IMR-90 (cell line): ENCODE results near the gene SPTSSA. TPM values are rescaled to one million over a fixed set of nuclear protein-coding genes. Genes with fewer than 3 reads are reported as not detected.

Experiments
- ATAC-seq: fragments of 200-7000 bp; cut with Tn5 transposase; 2 replicates; pipeline ENCODE4 v1.9.1; 2020; ENCODE audit warnings: low read depth, mild to moderate bottlenecking, moderate library complexity
- BruUV-seq: library from RNA; stranded (reverse); fragments of 400-500 nt; replicated peaks from 2 replicates; lab custom pipeline; 2021; lab: Mats Ljungman, UMichigan
- CTCF ChIA-PET: fragments of 300-600 bp; formaldehyde crosslinking; extraction: SDS; loops from one replicate; lab custom pipeline; 2021; ENCODE audit warnings: antibody characterized with exemption; lab: Yijun Ruan, JAX
- POLR2A ChIA-PET: fragments of 300-600 bp; sonication (Branson Sonifier 250); formaldehyde crosslinking; loops from one replicate; lab custom pipeline; 2022; ENCODE audit warnings: antibody characterized with exemption; ENCODE audit not compliant: unreplicated experiment; lab: Charles Lee
- DNase-seq: peaks from one replicate; pipeline ENCODE4 v3.0.0; 2013
- H2AFZ ChIP-seq: replicated peaks from 2 replicates; pipeline ENCODE3; 2013; ENCODE audit warnings: low read length, mild to moderate bottlenecking; ENCODE audit not compliant: poor library complexity
- H2AK5ac ChIP-seq: 2 replicates; pipeline ENCODE4 v1.6.1; 2013; ENCODE audit warnings: low read depth, low read length, inconsistent platforms
- H2AK9ac ChIP-seq: replicated peaks from 2 replicates; pipeline ENCODE3; 2013; ENCODE audit warnings: mild to moderate bottlenecking, low read depth, low read length, moderate library complexity; ENCODE audit not compliant: poor library complexity
- H2BK120ac ChIP-seq: 2 replicates; pipeline ENCODE4 v1.6.1; 2013; ENCODE audit warnings: low read depth, low read length, inconsistent platforms
- H2BK15ac ChIP-seq: 3 replicates; pipeline ENCODE4 v1.6.1; 2013; ENCODE audit warnings: low read depth, low read length, inconsistent platforms
- H2BK20ac ChIP-seq: 2 replicates; pipeline ENCODE4 v1.6.1; 2013; ENCODE audit warnings: low read depth, mild to moderate bottlenecking, inconsistent platforms, low read length, moderate library complexity
- H2BK5ac ChIP-seq: 2 replicates; pipeline ENCODE4 v1.6.1; 2013; ENCODE audit warnings: mild to moderate bottlenecking, low read depth, low read length, inconsistent platforms; ENCODE audit not compliant: poor library complexity, severe bottlenecking
- H3K14ac ChIP-seq: replicated peaks from 2 replicates; pipeline ENCODE4 v1.6.1; 2013; ENCODE audit warnings: low read depth, low read length, inconsistent platforms
- H3K18ac ChIP-seq: 2 replicates; pipeline ENCODE4 v1.6.1; 2013; ENCODE audit warnings: low read depth, low read length, control low read depth
- H3K23ac ChIP-seq: 2 replicates; pipeline ENCODE4 v1.6.1; 2013; ENCODE audit warnings: low read depth, low read length, inconsistent platforms
- H3K27ac ChIP-seq: 2 replicates; pipeline ENCODE4 v1.5.1; 2013; ENCODE audit warnings: mild to moderate bottlenecking, control low read depth, low read length; ENCODE audit not compliant: insufficient read depth
- H3K27me3 ChIP-seq: 2 replicates; pipeline ENCODE4 v1.6.1; 2013; ENCODE audit warnings: low read length; ENCODE audit not compliant: control insufficient read depth, insufficient read depth
- H3K36me3 ChIP-seq: 2 replicates; pipeline ENCODE4 v1.6.1; 2013; ENCODE audit warnings: low read length, mixed read lengths; ENCODE audit not compliant: control insufficient read depth, insufficient read depth
- H3K4ac ChIP-seq: 2 replicates; pipeline ENCODE4 v1.6.1; 2013; ENCODE audit warnings: low read depth, low read length, inconsistent platforms
- H3K4me1 ChIP-seq: 2 replicates; pipeline ENCODE4 v1.6.1; 2013; ENCODE audit warnings: low read length, mixed read lengths; ENCODE audit not compliant: control insufficient read depth, insufficient read depth
- H3K4me2 ChIP-seq: 2 replicates; pipeline ENCODE4 v1.6.1; 2013; ENCODE audit warnings: low read depth, mild to moderate bottlenecking, control low read depth, low read length, moderate library complexity
- H3K4me3 ChIP-seq: 2 replicates; pipeline ENCODE4 v1.5.1; 2013; ENCODE audit warnings: low read depth, mild to moderate bottlenecking, control low read depth, low read length, moderate library complexity; ENCODE audit not compliant: insufficient read depth
- H3K56ac ChIP-seq: 2 replicates; pipeline ENCODE4 v1.6.1; 2013; ENCODE audit warnings: low read length, inconsistent platforms; ENCODE audit not compliant: insufficient read depth; ENCODE audit errors: extremely low read depth
- H3K79me1 ChIP-seq, 2 experiments: 2 replicates each; pipeline ENCODE4 v1.6.1; 2013; ENCODE audit warnings: low read length in 2 of 2, inconsistent platforms in 1 of 2, low read depth in 1 of 2
- H3K9ac ChIP-seq: 2 replicates; pipeline ENCODE4 v1.6.1; 2013; ENCODE audit warnings: low read depth, low read length, control low read depth
- H3K9me1 ChIP-seq: 2 replicates; pipeline ENCODE4 v1.6.1; 2013; ENCODE audit warnings: low read length, inconsistent platforms; ENCODE audit not compliant: insufficient read depth
- H3K9me3 ChIP-seq: 2 replicates; pipeline ENCODE4 v1.6.1; 2013; ENCODE audit warnings: low read length; ENCODE audit not compliant: control insufficient read depth, insufficient read depth
- H4K20me1 ChIP-seq: 2 replicates; pipeline ENCODE4 v1.6.1; 2013; ENCODE audit warnings: low read length, inconsistent platforms; ENCODE audit not compliant: insufficient read depth
- H4K5ac ChIP-seq: 2 replicates; pipeline ENCODE4 v1.6.1; 2013; ENCODE audit warnings: mild to moderate bottlenecking, low read depth, low read length, control low read depth
- H4K8ac ChIP-seq, 2 experiments: 2 replicates each; pipeline ENCODE4 v1.6.1; 2013; ENCODE audit warnings: low read depth in 2 of 2, low read length in 2 of 2, control low read depth in 1 of 2, inconsistent platforms in 1 of 2
- H4K91ac ChIP-seq: 2 replicates; pipeline ENCODE4 v1.6.1; 2013; ENCODE audit warnings: low read depth, low read length, inconsistent platforms; ENCODE audit not compliant: insufficient read depth
- MAFK ChIP-seq: IDR thresholded peaks from 2 replicates; pipeline ENCODE4 v1.6.1; 2012; ENCODE audit warnings: low read depth, low read length, improper control_type of control experiment
- MAZ ChIP-seq: IDR thresholded peaks from 2 replicates; pipeline ENCODE4 v1.6.1; 2012; ENCODE audit warnings: low read depth, mild to moderate bottlenecking, low read length, improper control_type of control experiment, moderate library complexity, borderline replicate concordance
- NFE2L2 ChIP-seq: fragments of 150-350 bp; IDR thresholded peaks from 2 replicates; pipeline ENCODE4 v1.6.1; 2016; ENCODE audit warnings: low read depth, mild to moderate bottlenecking, low read length
- SMC3 ChIP-seq: fragments of 150-350 bp; IDR thresholded peaks from 2 replicates; pipeline ENCODE4 v1.6.1; 2016; ENCODE audit warnings: low read depth, mild to moderate bottlenecking, antibody characterized with exemption, low read length, moderate library complexity
- USF2 ChIP-seq: fragments of 150-350 bp; IDR thresholded peaks from 2 replicates; pipeline ENCODE4 v1.6.1; 2017; ENCODE audit warnings: mild to moderate bottlenecking, antibody characterized with exemption, low read length, low read depth
- WGBS, 2 experiments: methylation state at CpG; one replicate each; pipeline versions ENCODE4 v1.1.5 to v1.1.7; 2013; ENCODE audit warnings: missing lambda C conversion rate in 2 of 2; ENCODE audit not compliant: insufficient read length in 1 of 2; ENCODE audit errors: extremely low coverage in 2 of 2; 5-methylcytosine and 5-hydroxymethylcytosine counted together
- dilution Hi-C: fragments of 300-500 bp; cut with HindIII; formaldehyde crosslinking; loops from one replicate; pipeline ENCODE4 v1.14.3; 2018; ENCODE audit warnings: low sequenced_read_pairs; ENCODE audit not compliant: unreplicated experiment
- in situ Hi-C: fragments of 300-500 bp; cut with MboI; formaldehyde crosslinking; loops from 3 replicates; pipeline ENCODE4 v1.14.3; 2019; ENCODE audit warnings: low sequenced_read_pairs, inconsistent platforms, mixed read lengths
- intact Hi-C: fragments of 100-400 bp; cut with micrococcal nuclease; formaldehyde crosslinking; loops from 2 replicates; pipeline ENCODE4 v1.10.0; 2022
- polyA plus RNA-seq, 3 experiments: library from polyadenylated mRNA; depleted of rRNA; stranded (reverse); fragments of >200 nt; gene quantifications; 2 replicates each; pipeline ENCODE4 v1.2.3, GENCODE V29; 2012; ENCODE audit warnings: low replicate concordance in 1 of 3
- total RNA-seq: library from RNA; depleted of rRNA; stranded (reverse); fragments of >200 nt; gene quantifications from 2 replicates; pipeline ENCODE4 v1.2.3, GENCODE V29; 2012
- TF ChIP-seq, protein P1 (sequence below): conservative IDR thresholded peaks from 2 replicates; pipeline ENCODE4 v1.5.1; 2012; ENCODE audit warnings: mild to moderate bottlenecking, low read depth, low read length, improper control_type of control experiment

The SPTSSA gene
- total and polyA plus RNA-seq, 2 of the 4 experiments (the other 2 are of a cell fraction): 10.8 to 26.2 TPM

DNA sequence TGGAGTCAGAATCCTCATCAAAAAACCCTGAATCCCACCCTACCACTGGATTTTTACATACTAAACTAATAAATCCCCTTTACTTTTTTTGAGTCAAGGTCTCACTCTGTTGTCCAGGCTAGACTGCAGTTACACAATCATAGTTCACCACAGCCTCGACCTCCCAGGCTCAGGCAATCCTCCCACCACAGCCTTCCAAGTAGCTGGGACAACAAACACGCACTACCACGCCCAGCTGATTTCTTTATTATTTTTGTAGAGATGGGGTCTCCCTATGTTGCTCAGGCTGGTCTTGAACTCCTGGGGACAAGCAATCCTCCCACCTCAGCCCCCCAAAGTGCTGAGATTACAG lies 24.3 kb downstream of the SPTSSA start:
- no CpG with 5 or more reads among the region's 3 CpGs for WGBS, 2 experiments
- H3K36me3 ChIP-seq: peaks cover 1% of the 10 kb centered on the region
- dilution Hi-C loops: no loop called here
- H3K23ac ChIP-seq: no peak overlapping the region
- no peak overlapping the region for H3K4me3 ChIP-seq
- H3K14ac ChIP-seq: no peak overlapping the region
- no peak overlapping the region for H2AFZ ChIP-seq
- no peak overlapping the region for H4K5ac ChIP-seq
- H3K79me1 ChIP-seq: peaks cover 27 to 59% of the 10 kb centered on the region in 2 experiments
- no peak overlapping the region for H3K9ac ChIP-seq
- intact Hi-C loops: no loop called here
- in situ Hi-C loops: no loop called here
- TF ChIP-seq, protein P1, sequence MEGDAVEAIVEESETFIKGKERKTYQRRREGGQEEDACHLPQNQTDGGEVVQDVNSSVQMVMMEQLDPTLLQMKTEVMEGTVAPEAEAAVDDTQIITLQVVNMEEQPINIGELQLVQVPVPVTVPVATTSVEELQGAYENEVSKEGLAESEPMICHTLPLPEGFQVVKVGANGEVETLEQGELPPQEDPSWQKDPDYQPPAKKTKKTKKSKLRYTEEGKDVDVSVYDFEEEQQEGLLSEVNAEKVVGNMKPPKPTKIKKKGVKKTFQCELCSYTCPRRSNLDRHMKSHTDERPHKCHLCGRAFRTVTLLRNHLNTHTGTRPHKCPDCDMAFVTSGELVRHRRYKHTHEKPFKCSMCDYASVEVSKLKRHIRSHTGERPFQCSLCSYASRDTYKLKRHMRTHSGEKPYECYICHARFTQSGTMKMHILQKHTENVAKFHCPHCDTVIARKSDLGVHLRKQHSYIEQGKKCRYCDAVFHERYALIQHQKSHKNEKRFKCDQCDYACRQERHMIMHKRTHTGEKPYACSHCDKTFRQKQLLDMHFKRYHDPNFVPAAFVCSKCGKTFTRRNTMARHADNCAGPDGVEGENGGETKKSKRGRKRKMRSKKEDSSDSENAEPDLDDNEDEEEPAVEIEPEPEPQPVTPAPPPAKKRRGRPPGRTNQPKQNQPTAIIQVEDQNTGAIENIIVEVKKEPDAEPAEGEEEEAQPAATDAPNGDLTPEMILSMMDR: no peak
- no peak for TF ChIP-seq MAZ
- no peak for TF ChIP-seq NFE2L2
- no peak for TF ChIP-seq MAFK
- no peak for TF ChIP-seq SMC3
- no peak for TF ChIP-seq USF2
- no peaks in the 10 kb centered on the region for H3K27me3 ChIP-seq
- no peak overlapping the region for H3K4ac ChIP-seq
- H4K20me1 ChIP-seq: peaks cover 35% of the 10 kb centered on the region
- ChIA-PET POLR2A (no interaction called here), CTCF (no interaction called here)
- DNase-seq (no peak), ATAC-seq (no peak)
- H3K56ac ChIP-seq: no peak overlapping the region
- H4K91ac ChIP-seq: no peak overlapping the region
- H3K27ac ChIP-seq: no peak overlapping the region
- no peak overlapping the region for H2AK5ac ChIP-seq
- H3K18ac ChIP-seq: no peak overlapping the region
- no peak overlapping the region for H2AK9ac ChIP-seq
- no peak overlapping the region for H4K8ac ChIP-seq
- H2BK20ac ChIP-seq: no peak overlapping the region
- H3K9me1 ChIP-seq: peaks cover 9% of the 10 kb centered on the region
- H2BK15ac ChIP-seq: no peak overlapping the region
- no peaks in the 10 kb centered on the region for H3K9me3 ChIP-seq
- H3K4me2 ChIP-seq: no peak overlapping the region
- no peak overlapping the region for H2BK5ac ChIP-seq
- H3K4me1 ChIP-seq: peaks cover 18% of the 10 kb centered on the region
- H2BK120ac ChIP-seq: no peak overlapping the region
- no TSS peak for BruUV-seq
